NT2/D1 (cell line): ENCODE results near the gene FTO.

Experiments used
- DNase-seq: peaks from one replicate; pipeline ENCODE4 v3.0.0-alpha.2; 2011; ENCODE audit warnings: low read depth, low spot score
- H3K27me3 ChIP-seq: 2 replicates; pipeline ENCODE4 v1.6.0; 2011; ENCODE audit warnings: mild to moderate bottlenecking; ENCODE audit not compliant: insufficient read length, insufficient read depth
- H3K36me3 ChIP-seq: 2 replicates; pipeline ENCODE4 v1.6.1; 2011; ENCODE audit warnings: mild to moderate bottlenecking, low read length, mixed read lengths; ENCODE audit not compliant: insufficient read depth, insufficient read length
- H3K4me1 ChIP-seq: 2 replicates; pipeline ENCODE4 v1.5.1; 2011; ENCODE audit not compliant: insufficient read depth, insufficient read length
- H3K4me3 ChIP-seq: 2 replicates; pipeline ENCODE4 v1.5.1; 2011; ENCODE audit warnings: low read depth; ENCODE audit not compliant: insufficient read length
- H3K9ac ChIP-seq: 2 replicates; pipeline ENCODE4 v1.6.0; 2011; ENCODE audit warnings: low read depth; ENCODE audit not compliant: insufficient read length
- H3K9me3 ChIP-seq: 2 replicates; pipeline ENCODE4 v1.5.1; 2011; ENCODE audit warnings: mild to moderate bottlenecking, low read length; ENCODE audit not compliant: insufficient read depth
- SUZ12 ChIP-seq: IDR thresholded peaks from 2 replicates; pipeline ENCODE4 v1.6.1; 2011; ENCODE audit not compliant: insufficient read length, insufficient read depth; ENCODE audit errors: extremely low read depth
- YY1 ChIP-seq: IDR thresholded peaks from 2 replicates; pipeline ENCODE4 v1.6.1; 2011; ENCODE audit not compliant: insufficient read length, insufficient read depth
- ZNF274 ChIP-seq: IDR thresholded peaks from 2 replicates; pipeline ENCODE4 v1.6.1; 2011; ENCODE audit warnings: mild to moderate bottlenecking, low read depth, low read length

The FTO gene

DNA sequence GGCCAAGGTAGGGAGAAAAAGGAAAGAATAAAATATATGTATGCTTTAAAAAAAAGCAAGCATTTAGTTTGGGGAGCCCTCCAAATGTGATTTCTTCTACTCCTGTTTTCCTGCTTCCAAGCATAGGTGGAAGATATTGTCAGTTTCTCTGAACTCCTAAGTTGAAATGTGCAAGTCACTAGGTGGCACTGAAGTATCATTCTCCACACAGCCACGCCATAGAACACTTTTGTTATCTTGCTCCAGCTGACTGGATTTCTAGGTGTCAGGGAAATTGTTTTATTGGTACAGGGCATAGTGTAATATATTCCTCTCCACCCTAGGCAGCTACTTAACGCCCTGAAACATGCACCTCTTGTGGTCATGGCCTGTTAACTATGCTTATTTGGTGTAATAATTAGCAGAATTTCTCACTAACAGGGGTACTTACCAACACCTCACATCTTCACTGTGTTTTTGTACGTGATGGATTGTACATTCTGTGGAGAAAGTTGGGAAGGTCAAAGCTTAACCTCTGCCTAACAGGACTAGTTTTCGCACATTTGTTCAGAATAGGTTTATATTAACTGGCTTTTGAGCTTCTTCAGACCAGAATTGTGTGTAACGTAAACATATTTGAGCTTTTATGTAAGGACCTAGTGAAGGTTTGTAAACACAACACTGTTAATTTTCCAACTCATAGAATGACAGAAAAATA lies 69.3 kb downstream of the FTO start:
- H3K9me3 ChIP-seq = no peaks in the 10 kb centered on the region
- TF ChIP-seq SUZ12 (no peak), ZNF274 (no peak), YY1 (no peak)
- H3K36me3 ChIP-seq = no peaks in the 10 kb centered on the region
- no peaks in the 10 kb centered on the region for H3K27me3 ChIP-seq
- no peak overlapping the region for H3K9ac ChIP-seq
- H3K4me3 ChIP-seq = no peak overlapping the region
- no peaks in the 10 kb centered on the region for H3K4me1 ChIP-seq
- DNase-seq = peak; percentile 42

DNA sequence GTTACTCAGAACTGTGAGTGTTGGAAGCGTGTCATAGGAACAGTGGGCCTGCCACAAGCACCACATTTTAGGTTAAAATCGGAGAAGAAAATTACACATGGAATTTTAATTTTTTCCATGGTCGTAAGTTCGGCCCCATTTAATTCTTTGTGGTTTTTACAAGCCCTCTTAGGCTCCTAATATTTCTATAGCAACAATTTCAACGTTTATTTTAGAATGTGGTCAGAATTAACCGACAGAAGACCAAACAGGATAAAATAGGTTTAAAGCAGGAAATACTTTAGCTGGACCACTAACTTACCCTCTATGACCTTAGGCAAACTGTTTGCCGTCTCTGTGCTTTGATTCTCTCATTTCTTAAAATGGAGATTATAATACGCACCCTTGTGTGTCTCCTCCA lies 69.9 kb downstream of the FTO start:
- DNase-seq = no peak
- Histone ChIP-seq H3K9me3 (no peaks in the 10 kb centered on the region), H3K4me1 (no peaks in the 10 kb centered on the region), H3K27me3 (no peaks in the 10 kb centered on the region), H3K36me3 (no peaks in the 10 kb centered on the region), H3K4me3 (no peak overlapping the region), H3K9ac (no peak overlapping the region)
- TF ChIP-seq SUZ12 (no peak), ZNF274 (no peak), YY1 (no peak)

DNA sequence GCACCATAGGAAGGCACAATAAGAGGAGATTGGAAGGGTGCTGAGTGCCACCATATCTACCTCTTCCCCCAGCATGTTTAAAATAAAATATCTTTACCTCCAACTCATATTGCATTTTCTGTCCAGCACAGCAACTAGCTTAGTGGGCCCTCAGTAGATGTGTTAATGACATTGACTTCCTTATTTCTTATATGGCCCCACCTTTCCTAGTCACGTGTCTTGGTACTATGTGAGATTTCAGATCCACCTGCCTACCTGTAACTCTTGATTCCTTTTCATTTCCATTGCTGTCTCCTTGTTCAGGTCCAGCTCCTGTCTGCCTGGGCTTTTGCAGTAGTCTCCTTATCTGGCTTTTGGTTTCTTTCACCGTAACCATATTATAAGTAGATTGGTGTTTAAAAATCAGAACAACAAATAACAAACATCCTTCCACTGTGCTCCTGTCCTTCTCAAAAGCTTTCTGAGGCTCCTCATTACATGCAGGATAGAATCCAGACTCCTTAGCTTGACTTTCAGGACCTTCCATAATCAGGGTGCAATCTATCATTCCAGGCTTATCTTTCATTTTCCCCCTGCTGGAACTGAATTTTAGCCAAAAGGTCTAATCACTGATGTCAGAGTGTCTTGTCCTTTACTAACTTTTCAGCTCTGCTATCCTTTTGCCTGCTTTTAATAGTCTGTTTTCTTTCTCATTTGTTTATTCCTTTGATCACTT lies 71.3 kb downstream of the FTO start:
- H3K9ac ChIP-seq = no peak overlapping the region
- no peak for DNase-seq
- no peaks in the 10 kb centered on the region for H3K27me3 ChIP-seq
- TF ChIP-seq SUZ12 = no peak
- TF ChIP-seq ZNF274 = no peak
- TF ChIP-seq YY1 = no peak
- no peak overlapping the region for H3K4me3 ChIP-seq
- H3K36me3 ChIP-seq = no peaks in the 10 kb centered on the region
- H3K9me3 ChIP-seq = no peaks in the 10 kb centered on the region
- no peaks in the 10 kb centered on the region for H3K4me1 ChIP-seq

DNA sequence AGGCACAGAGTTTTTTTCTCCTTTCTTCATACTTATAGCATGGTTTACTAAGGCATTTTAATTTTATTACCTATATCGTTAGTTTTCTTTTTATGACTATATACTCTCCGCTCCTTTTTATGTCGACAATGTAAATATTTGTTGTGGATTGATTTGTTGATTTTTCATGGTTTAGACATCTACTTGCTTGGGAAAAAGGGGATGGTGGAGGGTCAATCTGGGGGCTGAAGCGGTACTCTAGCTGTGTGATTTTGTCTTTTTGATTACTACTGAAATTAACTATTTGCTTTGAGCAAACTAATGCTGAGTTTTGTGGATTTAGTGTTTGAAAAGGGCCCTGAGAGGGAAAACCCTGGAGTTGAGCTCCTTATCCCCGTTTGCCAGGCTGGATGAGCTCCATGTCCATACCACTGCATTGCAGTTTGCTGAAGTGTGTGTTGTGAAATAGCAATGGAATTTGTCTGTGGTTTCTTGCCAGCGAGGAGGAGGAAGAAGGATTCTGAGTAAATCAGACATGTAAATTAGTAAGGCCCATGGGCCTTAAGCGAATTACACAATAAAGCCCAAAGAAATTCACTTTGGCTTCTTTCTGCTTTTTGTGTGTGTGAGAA lies 72.0 kb downstream of the FTO start:
- Histone ChIP-seq H3K36me3 (no peaks in the 10 kb centered on the region), H3K9me3 (no peaks in the 10 kb centered on the region), H3K4me3 (no peak overlapping the region), H3K4me1 (no peaks in the 10 kb centered on the region), H3K9ac (no peak overlapping the region), H3K27me3 (no peaks in the 10 kb centered on the region)
- TF ChIP-seq SUZ12 = no peak
- no peak for TF ChIP-seq ZNF274
- TF ChIP-seq YY1 = no peak
- DNase-seq = peak; percentile 11

DNA sequence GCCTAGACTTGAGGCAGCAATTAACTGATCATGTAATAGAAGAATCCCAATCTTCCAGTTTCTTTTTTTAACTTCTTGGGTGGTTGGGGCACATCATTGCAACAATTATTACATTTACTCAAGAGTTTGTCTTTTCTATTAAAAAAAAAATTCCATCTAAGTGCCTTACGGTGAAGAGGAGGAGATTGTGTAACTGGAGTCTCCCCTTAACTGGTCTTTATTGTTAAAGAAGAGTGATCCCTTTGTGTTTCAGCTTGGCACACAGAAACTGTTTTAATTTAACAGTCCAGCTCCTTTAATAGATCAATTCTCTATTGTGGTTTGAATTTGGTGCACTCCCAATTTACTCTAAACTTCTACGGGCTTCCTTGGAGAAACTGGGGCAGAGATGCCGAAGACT lies 75.2 kb downstream of the FTO start:
- Histone ChIP-seq H3K36me3 (no peaks in the 10 kb centered on the region), H3K9ac (no peak overlapping the region), H3K4me1 (no peaks in the 10 kb centered on the region), H3K9me3 (no peaks in the 10 kb centered on the region), H3K27me3 (no peaks in the 10 kb centered on the region), H3K4me3 (no peak overlapping the region)
- DNase-seq = no peak
- TF ChIP-seq ZNF274 (no peak), SUZ12 (no peak), YY1 (no peak)

DNA sequence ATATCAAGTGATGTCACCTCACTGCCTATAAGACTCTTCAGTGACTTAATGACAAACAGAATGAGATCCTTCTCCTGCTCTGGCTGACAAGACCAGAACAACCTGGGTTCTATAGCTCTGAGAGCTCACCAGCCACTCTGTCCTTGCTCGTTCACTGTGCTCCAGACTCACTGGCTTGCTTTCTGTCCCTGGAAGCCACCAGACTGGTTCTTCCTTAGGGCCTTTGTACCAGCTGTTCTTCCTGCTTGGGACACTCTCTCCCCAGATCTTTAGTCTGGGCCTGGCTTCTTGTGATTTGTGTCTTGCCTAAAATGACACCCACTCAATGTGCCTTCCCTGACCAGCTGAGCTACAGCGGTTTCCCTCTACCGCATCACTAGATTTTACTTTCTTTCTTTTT lies 76.1 kb downstream of the FTO start:
- Histone ChIP-seq H3K9ac (no peak overlapping the region), H3K4me3 (no peak overlapping the region), H3K4me1 (no peaks in the 10 kb centered on the region), H3K36me3 (no peaks in the 10 kb centered on the region), H3K9me3 (no peaks in the 10 kb centered on the region), H3K27me3 (no peaks in the 10 kb centered on the region)
- no peak for DNase-seq
- TF ChIP-seq ZNF274 (no peak), SUZ12 (no peak), YY1 (no peak)

DNA sequence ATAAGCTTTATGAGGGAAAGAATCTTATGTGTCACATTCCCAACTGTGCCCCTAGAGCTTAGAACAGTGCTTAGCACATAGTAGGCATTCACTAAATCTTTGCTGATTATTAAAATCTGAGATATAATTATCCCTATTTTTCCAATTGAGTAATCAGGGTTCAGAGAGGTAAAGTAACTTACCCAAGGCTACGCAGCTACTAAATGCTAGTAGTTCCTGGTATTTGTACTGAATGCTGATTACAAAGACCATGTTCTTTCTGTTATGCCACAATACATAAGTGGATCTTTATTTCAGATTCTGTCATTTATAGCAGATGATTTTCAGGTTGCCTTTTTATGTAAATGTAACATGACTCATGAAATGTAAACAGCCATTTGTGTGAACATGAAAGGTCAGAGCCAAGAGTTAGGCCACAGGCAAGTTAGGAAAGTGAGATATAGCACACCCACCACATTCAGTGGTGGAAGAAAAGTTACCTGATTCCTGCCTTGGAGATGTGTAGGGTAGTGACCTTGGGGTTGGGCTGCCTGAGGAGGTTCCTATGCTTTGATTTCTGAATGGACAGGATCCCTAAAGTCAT lies 77.2 kb downstream of the FTO start:
- TF ChIP-seq YY1 = no peak
- no peak for TF ChIP-seq SUZ12
- TF ChIP-seq ZNF274 = no peak
- H3K9me3 ChIP-seq = no peaks in the 10 kb centered on the region
- DNase-seq = no peak
- no peak overlapping the region for H3K4me3 ChIP-seq
- no peak overlapping the region for H3K9ac ChIP-seq
- no peaks in the 10 kb centered on the region for H3K27me3 ChIP-seq
- H3K36me3 ChIP-seq = no peaks in the 10 kb centered on the region
- no peaks in the 10 kb centered on the region for H3K4me1 ChIP-seq
